DOHH2 (cell line): ENCODE results near the gene GABRG3.

Source experiments
- H3F3A ChIP-seq: fragments of 200-600 bp; sonication (generic), shearing (Covaris generic); 2 replicates; pipeline ENCODE4 v1.6.0; 2016; ENCODE audit warnings: antibody characterized with exemption, mild to moderate bottlenecking; ENCODE audit not compliant: control insufficient read depth, insufficient read depth
- H3K27ac ChIP-seq: fragments of 200-600 bp; sonication (generic); 2 replicates; pipeline ENCODE4 v1.5.1; 2014; ENCODE audit warnings: low read depth, mild to moderate bottlenecking, low read length, moderate library complexity
- H3K27me3 ChIP-seq: fragments of 200-600 bp; sonication (generic); 2 replicates; pipeline ENCODE4 v1.6.1; 2014; ENCODE audit warnings: mild to moderate bottlenecking, low read length, mixed read lengths; ENCODE audit not compliant: control insufficient read depth
- H3K36me3 ChIP-seq: fragments of 200-600 bp; sonication (generic); 2 replicates; pipeline ENCODE4 v1.6.1; 2014; ENCODE audit warnings: mild to moderate bottlenecking, low read length, moderate library complexity, mixed read lengths; ENCODE audit not compliant: control insufficient read depth
- H3K4me1 ChIP-seq: fragments of 200-600 bp; sonication (generic); 2 replicates; pipeline ENCODE4 v1.6.1; 2014; ENCODE audit warnings: mild to moderate bottlenecking, low read length, mixed read lengths; ENCODE audit not compliant: control insufficient read depth
- H3K4me2 ChIP-seq: fragments of 200-600 bp; sonication (generic); 2 replicates; pipeline ENCODE4 v1.6.0; 2014; ENCODE audit warnings: mild to moderate bottlenecking, low read length, moderate library complexity
- H3K4me3 ChIP-seq: fragments of 200-600 bp; sonication (generic); 2 replicates; pipeline ENCODE4 v1.5.1; 2014; ENCODE audit warnings: mild to moderate bottlenecking, low read length, mixed read lengths
- H3K79me2 ChIP-seq: fragments of 200-600 bp; sonication (generic); 2 replicates; pipeline ENCODE4 v1.6.1; 2014; ENCODE audit warnings: mild to moderate bottlenecking, low read length, mixed read lengths; ENCODE audit not compliant: control insufficient read depth
- H3K9me2 ChIP-seq: fragments of 200-600 bp; sonication (generic); replicated peaks from 2 replicates; pipeline ENCODE4 v1.6.1; 2014; ENCODE audit warnings: mild to moderate bottlenecking, low read length, mixed read lengths; ENCODE audit not compliant: control insufficient read depth
- H3K9me3 ChIP-seq: fragments of 200-600 bp; sonication (generic); 2 replicates; pipeline ENCODE4 v1.6.1; 2014; ENCODE audit warnings: antibody characterized with exemption, low read length, mixed read lengths; ENCODE audit not compliant: control insufficient read depth, insufficient read depth
- H4K20me1 ChIP-seq: fragments of 200-600 bp; sonication (generic); 2 replicates; pipeline ENCODE4 v1.6.0; 2014; ENCODE audit warnings: low read depth, mild to moderate bottlenecking, antibody characterized with exemption, low read length, moderate library complexity; ENCODE audit not compliant: control insufficient read depth, insufficient read depth
- CTCF ChIP-seq: fragments of 200-600 bp; sonication (generic); IDR thresholded peaks from one replicate; pipeline ENCODE4 v1.5.1; 2014; ENCODE audit warnings: antibody characterized with exemption, mild to moderate bottlenecking, low read depth, low read length; ENCODE audit not compliant: poor library complexity, severe bottlenecking
- EZH2phosphoT487 ChIP-seq: fragments of 200-600 bp; sonication (generic); IDR thresholded peaks from 2 replicates; pipeline ENCODE4 v1.6.1; 2017; ENCODE audit warnings: borderline replicate concordance, mild to moderate bottlenecking, antibody characterized with exemption, low read length, moderate library complexity, mixed read lengths

Gene GABRG3

GRCh38 chr15:27088584-27089232 lies 117.7 kb downstream of the GABRG3 start:
- Histone ChIP-seq H3K27ac (no peak overlapping the region), H3K4me1 (no peaks in the 10 kb centered on the region), H3K27me3 (no peaks in the 10 kb centered on the region), H3F3A (no peaks in the 10 kb centered on the region), H3K79me2 (no peaks in the 10 kb centered on the region), H3K9me3 (peaks cover 28% of the 10 kb centered on the region; the same call in 1 of the 2 replicates), H4K20me1 (no peaks in the 10 kb centered on the region), H3K36me3 (no peaks in the 10 kb centered on the region), H3K9me2 (no peaks in the 10 kb centered on the region), H3K4me3 (no peak overlapping the region), H3K4me2 (no peak overlapping the region)
- TF ChIP-seq EZH2phosphoT487 (no peak), CTCF (no peak)

- H3K27me3 ChIP-seq, result no peaks in the 10 kb centered on the region
- no peaks in the 10 kb centered on the region for H3K79me2 ChIP-seq
- peaks cover 32% of the 10 kb centered on the region; the same call in 1 of the 2 replicates for H3K9me3 ChIP-seq
- H4K20me1 ChIP-seq, result no peaks in the 10 kb centered on the region
- no peak overlapping the region for H3K27ac ChIP-seq
- H3K4me3 ChIP-seq, result no peak overlapping the region
- no peaks in the 10 kb centered on the region for H3F3A ChIP-seq
- H3K4me1 ChIP-seq, result no peaks in the 10 kb centered on the region
- no peaks in the 10 kb centered on the region for H3K36me3 ChIP-seq
- no peaks in the 10 kb centered on the region for H3K9me2 ChIP-seq
- no peak overlapping the region for H3K4me2 ChIP-seq
- TF ChIP-seq EZH2phosphoT487 (no peak), CTCF (no peak)
Measured at GRCh38 chr15:27089233-27089586, 118.2 kb downstream of the GABRG3 start.

- Histone ChIP-seq H3K9me2 (no peaks in the 10 kb centered on the region), H3K4me2 (no peak overlapping the region), H3K79me2 (no peaks in the 10 kb centered on the region), H3K36me3 (no peaks in the 10 kb centered on the region), H4K20me1 (no peaks in the 10 kb centered on the region), H3K4me3 (no peak overlapping the region), H3K27ac (no peak overlapping the region), H3K27me3 (no peaks in the 10 kb centered on the region), H3F3A (no peaks in the 10 kb centered on the region), H3K9me3 (peaks cover 32% of the 10 kb centered on the region; the same call in 1 of the 2 replicates), H3K4me1 (no peaks in the 10 kb centered on the region)
- TF ChIP-seq EZH2phosphoT487 (no peak), CTCF (no peak)
Measured at GRCh38 chr15:27089676-27090075, 118.7 kb downstream of the GABRG3 start.
